ENCODE results near the gene UNC45A.
A peak's percentile ranks its signal among the peaks of the same experiment; 100 is the strongest.

Gene UNC45A

GRCh38 chr15:90954712-90955623 is 19.9 kb downstream of the UNC45A start, which contains the start of gene RCCD1:
RCCD1 (plus strand) TSS chr15:90954884; CDS start chr15:90956735, 1,851 bp downstream.
- peaks cover 23% of the 10 kb centered on the region for H3K4me1 ChIP-seq (ENCODE audit: control insufficient read depth, insufficient read depth, low read length, poor library complexity, severe bottlenecking)
- H3K27me3 ChIP-seq (replicated peaks; ENCODE audit: control insufficient read depth, insufficient read depth, low read length, poor library complexity, severe bottlenecking) = no peaks in the 10 kb centered on the region
- peak within 1 kb of the TSS; percentile 91 for H3K27ac ChIP-seq (ENCODE audit: insufficient read depth, low read length, poor library complexity, severe bottlenecking)

GRCh38 chr15:90955624-90956273 is 20.7 kb downstream of the UNC45A start:
- H3K27me3 ChIP-seq (replicated peaks; ENCODE audit: control insufficient read depth, insufficient read depth, low read length, poor library complexity, severe bottlenecking) = no peaks in the 10 kb centered on the region
- no peaks in the 10 kb centered on the region for H3K9me3 ChIP-seq (ENCODE audit: control insufficient read depth, low read length)
- H3K4me3 ChIP-seq (ENCODE audit: insufficient read depth, low read depth, low read length, poor library complexity, severe bottlenecking) = peak overlapping the region; percentile 35
- peaks cover 11% of the 10 kb centered on the region for H3K36me3 ChIP-seq (ENCODE audit: control insufficient read depth, insufficient read depth, low read length)
- H3K4me1 ChIP-seq (ENCODE audit: control insufficient read depth, insufficient read depth, low read length, poor library complexity, severe bottlenecking) = peaks cover 23% of the 10 kb centered on the region
- no peak overlapping the region for H3K27ac ChIP-seq (ENCODE audit: insufficient read depth, low read length, poor library complexity, severe bottlenecking)
- no peak for DNase-seq

More at GRCh38 chr15:90954712-90955623, 19.9 kb downstream of the UNC45A start, which contains the start of gene RCCD1:
- Histone ChIP-seq H3K4me3 (ENCODE audit: insufficient read depth, low read depth, low read length, poor library complexity, severe bottlenecking) (peak within 1 kb of the TSS; percentile 68), H3K36me3 (ENCODE audit: control insufficient read depth, insufficient read depth, low read length) (peaks cover 16% of the 10 kb centered on the region), H3K9me3 (ENCODE audit: control insufficient read depth, low read length) (no peaks in the 10 kb centered on the region)
- DNase-seq = peak; percentile 77 to 87 (median 84)

GRCh38 chr15:90956274-90957030 is 21.4 kb downstream of the UNC45A start:
- Histone ChIP-seq H3K9me3 (ENCODE audit: control insufficient read depth, low read length) (no peaks in the 10 kb centered on the region), H3K4me3 (ENCODE audit: insufficient read depth, low read depth, low read length, poor library complexity, severe bottlenecking) (peak overlapping the region; percentile 35), H3K4me1 (ENCODE audit: control insufficient read depth, insufficient read depth, low read length, poor library complexity, severe bottlenecking) (peaks cover 23% of the 10 kb centered on the region), H3K27me3 (replicated peaks; ENCODE audit: control insufficient read depth, insufficient read depth, low read length, poor library complexity, severe bottlenecking) (no peaks in the 10 kb centered on the region), H3K27ac (ENCODE audit: insufficient read depth, low read length, poor library complexity, severe bottlenecking) (no peak overlapping the region), H3K36me3 (ENCODE audit: control insufficient read depth, insufficient read depth, low read length) (peaks cover 15% of the 10 kb centered on the region)
- peak; percentile 24 to 60 (median 33) for DNase-seq

DNA sequence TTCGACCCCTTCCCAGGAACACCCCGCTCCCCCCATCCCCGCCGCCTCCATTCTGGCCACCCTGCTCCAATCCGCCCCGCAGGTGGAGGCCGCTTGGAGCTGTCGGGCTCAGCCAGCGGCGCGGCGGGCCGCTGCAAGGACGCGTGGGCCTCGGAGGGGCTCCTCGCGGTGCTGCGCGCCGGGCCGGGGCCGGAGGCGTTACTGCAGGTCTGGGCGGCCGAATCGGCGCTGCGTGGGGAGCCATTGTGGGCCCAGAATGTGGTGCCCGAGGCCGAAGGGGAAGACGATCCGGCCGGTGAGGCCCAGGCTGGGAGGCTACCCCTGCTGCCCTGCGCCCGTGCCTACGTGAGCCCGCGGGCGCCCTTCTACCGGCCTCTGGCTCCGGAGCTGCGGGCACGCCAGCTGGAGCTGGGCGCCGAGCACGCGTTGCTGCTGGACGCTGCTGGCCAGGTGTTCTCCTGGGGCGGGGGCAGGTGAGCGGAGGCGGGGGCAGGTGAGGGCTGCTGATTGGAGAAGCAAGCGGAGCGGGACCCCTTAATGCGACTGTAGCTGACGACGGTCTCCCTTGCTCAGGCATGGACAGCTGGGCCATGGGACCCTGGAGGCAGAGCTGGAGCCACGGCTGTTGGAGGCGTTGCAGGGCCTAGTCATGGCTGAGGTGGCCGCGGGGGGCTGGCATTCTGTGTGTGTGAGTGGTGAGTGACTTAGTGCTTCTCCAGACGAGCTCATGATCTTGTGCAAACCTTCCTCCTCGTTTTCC is 22.1 kb downstream of the UNC45A start:
- DNase-seq = no peak
- Histone ChIP-seq H3K36me3 (ENCODE audit: control insufficient read depth, insufficient read depth, low read length) (peaks cover 15% of the 10 kb centered on the region), H3K4me1 (ENCODE audit: control insufficient read depth, insufficient read depth, low read length, poor library complexity, severe bottlenecking) (peaks cover 23% of the 10 kb centered on the region), H3K4me3 (ENCODE audit: insufficient read depth, low read depth, low read length, poor library complexity, severe bottlenecking) (peak overlapping the region; percentile 35), H3K27ac (ENCODE audit: insufficient read depth, low read length, poor library complexity, severe bottlenecking) (no peak overlapping the region), H3K27me3 (replicated peaks; ENCODE audit: control insufficient read depth, insufficient read depth, low read length, poor library complexity, severe bottlenecking) (no peaks in the 10 kb centered on the region), H3K9me3 (ENCODE audit: control insufficient read depth, low read length) (no peaks in the 10 kb centered on the region)

- Histone ChIP-seq H3K9me3 (ENCODE audit: control insufficient read depth, low read length) (no peaks in the 10 kb centered on the region), H3K4me1 (ENCODE audit: control insufficient read depth, insufficient read depth, low read length, poor library complexity, severe bottlenecking) (peaks cover 23% of the 10 kb centered on the region), H3K36me3 (ENCODE audit: control insufficient read depth, insufficient read depth, low read length) (peaks cover 11% of the 10 kb centered on the region), H3K27ac (ENCODE audit: insufficient read depth, low read length, poor library complexity, severe bottlenecking) (no peak overlapping the region), H3K27me3 (replicated peaks; ENCODE audit: control insufficient read depth, insufficient read depth, low read length, poor library complexity, severe bottlenecking) (no peaks in the 10 kb centered on the region), H3K4me3 (ENCODE audit: insufficient read depth, low read depth, low read length, poor library complexity, severe bottlenecking) (no peak overlapping the region)
- no peak for DNase-seq
Measured at GRCh38 chr15:90957791-90958190, 22.7 kb downstream of the UNC45A start.

DNA sequence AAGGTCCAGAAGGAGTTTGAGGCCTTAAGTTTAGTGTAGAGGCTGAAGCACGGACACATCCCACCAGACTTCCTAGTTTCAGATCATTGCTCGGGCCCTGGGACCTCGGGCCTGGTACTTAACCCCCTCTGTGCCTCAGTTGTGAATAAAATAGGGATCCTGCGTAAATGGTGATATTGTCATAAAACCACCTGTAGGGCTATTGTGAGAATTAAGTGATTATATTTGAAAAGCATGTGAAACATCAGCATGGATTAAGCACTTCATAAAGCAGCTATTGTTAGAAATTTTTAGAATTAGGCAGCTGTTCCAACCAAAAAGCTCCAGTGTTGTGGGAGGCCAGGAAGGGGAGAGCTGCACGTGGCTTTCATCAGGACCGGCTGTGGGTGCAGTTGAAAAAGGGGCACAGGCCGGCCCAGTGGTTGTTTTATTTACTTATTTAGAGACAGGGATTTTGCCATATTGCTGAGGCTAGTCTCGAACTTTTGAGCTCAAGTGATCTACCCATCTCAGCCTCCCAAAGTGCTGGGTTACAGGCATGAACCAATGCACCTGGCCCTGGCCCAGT is 24.0 kb downstream of the UNC45A start:
- Histone ChIP-seq H3K27me3 (replicated peaks; ENCODE audit: control insufficient read depth, insufficient read depth, low read length, poor library complexity, severe bottlenecking) (no peaks in the 10 kb centered on the region), H3K36me3 (ENCODE audit: control insufficient read depth, insufficient read depth, low read length) (peaks cover 9% of the 10 kb centered on the region), H3K27ac (ENCODE audit: insufficient read depth, low read length, poor library complexity, severe bottlenecking) (no peak overlapping the region), H3K9me3 (ENCODE audit: control insufficient read depth, low read length) (no peaks in the 10 kb centered on the region), H3K4me1 (ENCODE audit: control insufficient read depth, insufficient read depth, low read length, poor library complexity, severe bottlenecking) (peaks cover 23% of the 10 kb centered on the region), H3K4me3 (ENCODE audit: insufficient read depth, low read depth, low read length, poor library complexity, severe bottlenecking) (no peak overlapping the region)
- DNase-seq = no peak

DNA sequence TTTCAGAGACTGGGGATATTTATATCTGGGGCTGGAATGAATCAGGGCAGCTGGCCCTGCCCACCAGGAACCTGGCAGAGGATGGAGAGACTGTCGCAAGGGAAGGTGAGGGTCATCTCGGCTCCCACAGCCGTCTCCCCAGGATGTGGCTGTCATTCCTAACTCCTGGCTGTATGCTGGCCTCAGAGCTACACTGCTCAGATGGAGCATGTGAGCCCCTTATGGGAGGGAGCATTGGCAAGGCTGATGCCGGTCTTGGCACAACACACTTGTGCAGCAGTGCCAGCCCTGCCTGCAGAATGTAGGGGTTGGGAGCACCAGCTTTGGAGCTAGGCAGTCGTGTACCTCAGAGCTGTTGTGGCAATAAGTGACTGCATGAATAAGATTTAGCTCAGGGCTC is 24.8 kb downstream of the UNC45A start:
- no peak for DNase-seq
- H3K4me3 ChIP-seq (ENCODE audit: insufficient read depth, low read depth, low read length, poor library complexity, severe bottlenecking) = no peak overlapping the region
- H3K4me1 ChIP-seq (ENCODE audit: control insufficient read depth, insufficient read depth, low read length, poor library complexity, severe bottlenecking) = peaks cover 17% of the 10 kb centered on the region
- H3K27ac ChIP-seq (ENCODE audit: insufficient read depth, low read length, poor library complexity, severe bottlenecking) = no peak overlapping the region
- no peaks in the 10 kb centered on the region for H3K9me3 ChIP-seq (ENCODE audit: control insufficient read depth, low read length)
- no peaks in the 10 kb centered on the region for H3K27me3 ChIP-seq (replicated peaks; ENCODE audit: control insufficient read depth, insufficient read depth, low read length, poor library complexity, severe bottlenecking)
- peaks cover 9% of the 10 kb centered on the region for H3K36me3 ChIP-seq (ENCODE audit: control insufficient read depth, insufficient read depth, low read length)

DNA sequence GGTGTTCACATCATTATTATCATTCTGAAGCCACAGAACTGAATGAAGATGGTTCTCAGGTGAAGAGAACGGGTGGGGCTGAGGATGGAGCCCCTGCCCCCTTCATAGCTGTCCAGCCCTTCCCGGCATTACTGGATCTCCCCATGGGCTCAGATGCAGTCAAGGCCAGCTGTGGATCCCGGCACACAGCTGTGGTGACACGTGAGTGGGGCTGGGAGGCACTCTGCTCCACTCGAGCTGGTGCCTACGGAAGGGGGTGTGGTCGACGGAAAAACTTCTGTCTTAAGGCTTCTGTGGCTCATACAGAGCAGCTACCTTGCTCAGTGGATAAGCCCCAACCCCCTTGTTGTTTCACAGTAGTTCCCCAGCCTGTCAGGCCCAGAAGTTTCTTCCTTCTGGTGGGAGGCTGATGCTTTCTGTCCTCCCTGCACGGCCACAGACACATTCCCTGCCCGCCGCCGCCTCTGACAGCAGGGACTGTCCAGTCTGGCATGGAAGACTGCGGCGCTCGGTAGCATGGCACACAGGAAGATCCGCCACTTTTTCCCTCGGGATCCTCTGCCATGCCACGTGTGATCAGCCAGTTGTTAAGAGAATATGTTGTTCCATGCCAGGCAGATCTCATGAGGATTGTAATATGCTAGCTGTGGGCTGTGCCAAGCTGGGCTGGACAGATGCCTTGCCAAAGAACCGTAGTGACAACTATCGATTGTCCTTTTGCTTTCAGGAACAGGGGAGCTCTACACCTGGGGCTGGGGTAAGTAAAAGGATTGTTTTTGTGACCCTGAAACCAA is 25.4 kb downstream of the UNC45A start:
- no peak overlapping the region for H3K4me3 ChIP-seq (ENCODE audit: insufficient read depth, low read depth, low read length, poor library complexity, severe bottlenecking)
- H3K27me3 ChIP-seq (replicated peaks; ENCODE audit: control insufficient read depth, insufficient read depth, low read length, poor library complexity, severe bottlenecking) = no peaks in the 10 kb centered on the region
- H3K9me3 ChIP-seq (ENCODE audit: control insufficient read depth, low read length) = no peaks in the 10 kb centered on the region
- peaks cover 12% of the 10 kb centered on the region for H3K4me1 ChIP-seq (ENCODE audit: control insufficient read depth, insufficient read depth, low read length, poor library complexity, severe bottlenecking)
- no peak for DNase-seq
- no peak overlapping the region for H3K27ac ChIP-seq (ENCODE audit: insufficient read depth, low read length, poor library complexity, severe bottlenecking)
- H3K36me3 ChIP-seq (ENCODE audit: control insufficient read depth, insufficient read depth, low read length) = peaks cover 9% of the 10 kb centered on the region
